BJ (cell line): ENCODE results near the gene SLC9A2. TPM values are rescaled to one million over a fixed set of nuclear protein-coding genes. Genes with fewer than 3 reads are reported as not detected.

Source experiments
- CTCF ChIA-PET: fragments of 350-600 bp; formaldehyde crosslinking; extraction: SDS; loops from one replicate; lab custom pipeline; 2021; ENCODE audit warnings: antibody characterized with exemption, inconsistent platforms; lab: Yijun Ruan, JAX
- POLR2A ChIA-PET: fragments of 300-600 bp; sonication (Branson Sonifier 250); formaldehyde crosslinking; extraction: SDS; loops from one replicate; lab custom pipeline; 2021; ENCODE audit warnings: antibody characterized with exemption; lab: Charles Lee
- DNase-seq: peaks from one replicate; pipeline ENCODE4 v3.0.0-alpha.2; 2011; ENCODE audit warnings: low read depth
- H3K27me3 ChIP-seq: 2 replicates; pipeline ENCODE4 v1.6.0; 2011; ENCODE audit warnings: low read length; ENCODE audit not compliant: control insufficient read depth, insufficient read depth
- H3K36me3 ChIP-seq: 2 replicates; pipeline ENCODE4 v1.5.1; 2011; ENCODE audit warnings: low read length; ENCODE audit not compliant: control insufficient read depth, insufficient read depth
- H3K4me3 ChIP-seq: 2 replicates; pipeline ENCODE4 v1.5.1; 2011; ENCODE audit warnings: low read depth, mild to moderate bottlenecking, control low read depth, low read length
- polyA plus RNA-seq: library from polyadenylated mRNA; depleted of rRNA; stranded (reverse); fragments of >200 nt; gene quantifications from 2 replicates; pipeline ENCODE4 v1.2.3, GENCODE V29; 2011
- TF ChIP-seq, protein P1 (sequence below): IDR thresholded peaks from 2 replicates; pipeline ENCODE4 v1.5.1; 2011; ENCODE audit warnings: low read depth, mild to moderate bottlenecking, control low read depth, inconsistent platforms, low read length, moderate library complexity; ENCODE audit not compliant: insufficient read depth

SLC9A2 gene
- polyA plus RNA-seq, 1 experiment: not detected

DNA sequence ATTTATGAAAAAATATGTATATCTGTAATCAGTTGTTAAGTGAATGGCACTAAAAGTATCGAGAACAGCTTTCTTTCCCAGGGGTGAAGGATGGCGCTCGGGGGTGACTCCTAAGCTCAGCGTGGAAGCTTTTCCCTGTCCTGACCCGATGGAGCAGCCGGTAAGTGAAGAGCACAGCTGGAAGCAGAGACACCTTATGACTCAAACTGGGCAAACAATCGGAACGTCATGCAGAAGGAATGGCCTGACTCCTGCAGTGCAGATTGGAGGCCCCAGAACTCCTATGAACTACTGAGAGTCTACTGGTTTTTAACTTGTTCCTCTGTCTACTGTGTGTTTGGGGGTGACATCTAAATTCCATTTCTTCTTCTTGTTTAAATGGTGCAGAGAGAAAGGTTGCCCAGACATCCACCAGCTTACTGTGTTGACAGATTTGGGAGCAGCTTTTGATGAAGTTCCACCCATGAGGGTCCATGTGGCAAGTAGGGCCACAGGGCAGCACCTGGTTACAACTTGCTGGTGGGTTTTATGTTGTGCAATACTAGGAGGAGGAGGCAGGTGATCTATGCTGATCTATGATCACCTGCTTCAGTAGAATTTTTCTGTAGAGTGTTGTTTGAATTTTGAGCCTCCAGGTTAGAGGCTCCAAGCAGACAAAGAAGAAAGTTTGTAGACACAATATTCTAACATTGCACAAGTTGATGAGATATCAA, 89.7 kb downstream of the SLC9A2 start:
- no peaks in the 10 kb centered on the region for H3K36me3 ChIP-seq
- TF ChIP-seq, protein P1, sequence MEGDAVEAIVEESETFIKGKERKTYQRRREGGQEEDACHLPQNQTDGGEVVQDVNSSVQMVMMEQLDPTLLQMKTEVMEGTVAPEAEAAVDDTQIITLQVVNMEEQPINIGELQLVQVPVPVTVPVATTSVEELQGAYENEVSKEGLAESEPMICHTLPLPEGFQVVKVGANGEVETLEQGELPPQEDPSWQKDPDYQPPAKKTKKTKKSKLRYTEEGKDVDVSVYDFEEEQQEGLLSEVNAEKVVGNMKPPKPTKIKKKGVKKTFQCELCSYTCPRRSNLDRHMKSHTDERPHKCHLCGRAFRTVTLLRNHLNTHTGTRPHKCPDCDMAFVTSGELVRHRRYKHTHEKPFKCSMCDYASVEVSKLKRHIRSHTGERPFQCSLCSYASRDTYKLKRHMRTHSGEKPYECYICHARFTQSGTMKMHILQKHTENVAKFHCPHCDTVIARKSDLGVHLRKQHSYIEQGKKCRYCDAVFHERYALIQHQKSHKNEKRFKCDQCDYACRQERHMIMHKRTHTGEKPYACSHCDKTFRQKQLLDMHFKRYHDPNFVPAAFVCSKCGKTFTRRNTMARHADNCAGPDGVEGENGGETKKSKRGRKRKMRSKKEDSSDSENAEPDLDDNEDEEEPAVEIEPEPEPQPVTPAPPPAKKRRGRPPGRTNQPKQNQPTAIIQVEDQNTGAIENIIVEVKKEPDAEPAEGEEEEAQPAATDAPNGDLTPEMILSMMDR: no peak
- no peak overlapping the region for H3K4me3 ChIP-seq
- CTCF ChIA-PET: no interaction called here
- POLR2A ChIA-PET: no interaction called here
- H3K27me3 ChIP-seq: peaks cover 9% of the 10 kb centered on the region
- DNase-seq: no peak

DNA sequence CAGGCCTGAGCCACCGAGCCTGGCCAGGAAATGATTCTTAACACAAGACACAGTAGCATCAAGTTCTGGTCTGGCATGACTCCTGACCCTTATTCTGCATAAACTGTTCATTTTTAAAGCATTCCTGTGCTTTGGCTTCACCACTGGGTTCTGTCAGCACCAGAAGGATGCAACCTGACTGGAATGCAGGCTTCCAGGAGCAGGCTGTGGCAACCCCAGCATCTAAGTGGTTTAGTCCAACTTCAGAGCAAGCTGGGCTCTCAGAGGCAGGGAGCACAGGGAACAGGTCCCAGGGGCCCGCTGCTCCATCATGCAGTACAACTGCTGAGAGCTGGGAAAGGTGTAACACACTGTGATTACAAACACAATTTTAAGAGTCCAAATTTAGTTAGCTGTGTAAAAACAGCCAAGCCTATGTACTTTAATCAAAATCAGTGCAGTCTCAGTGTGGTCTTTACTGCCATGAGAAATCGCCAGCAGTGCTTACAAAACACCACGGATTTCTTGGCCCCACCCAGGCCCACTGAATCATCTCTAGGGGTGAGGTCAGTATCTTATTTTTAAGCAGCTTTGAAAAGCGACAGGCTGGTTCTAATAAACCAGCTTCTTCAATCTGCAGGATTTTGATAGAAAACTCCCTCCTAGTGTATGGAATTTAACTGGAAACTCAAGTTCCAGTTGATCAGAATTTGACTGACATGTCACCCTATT, 98.1 kb downstream of the SLC9A2 start:
- ChIA-PET CTCF (interaction anchor here (0.8 kb wide), 1 partner anchor 31 kb away, joined by 3 read pairs; no protein-coding TSS in a partner anchor), POLR2A (interaction anchor here (0.6 kb wide), 1 partner anchor 257 kb away, joined by 4 read pairs; no protein-coding TSS in a partner anchor)
- DNase-seq: peak; percentile 14
- Histone ChIP-seq H3K36me3 (peaks cover 6% of the 10 kb centered on the region), H3K4me3 (no peak overlapping the region), H3K27me3 (no peaks in the 10 kb centered on the region)
- TF ChIP-seq, protein P1: no peak

DNA sequence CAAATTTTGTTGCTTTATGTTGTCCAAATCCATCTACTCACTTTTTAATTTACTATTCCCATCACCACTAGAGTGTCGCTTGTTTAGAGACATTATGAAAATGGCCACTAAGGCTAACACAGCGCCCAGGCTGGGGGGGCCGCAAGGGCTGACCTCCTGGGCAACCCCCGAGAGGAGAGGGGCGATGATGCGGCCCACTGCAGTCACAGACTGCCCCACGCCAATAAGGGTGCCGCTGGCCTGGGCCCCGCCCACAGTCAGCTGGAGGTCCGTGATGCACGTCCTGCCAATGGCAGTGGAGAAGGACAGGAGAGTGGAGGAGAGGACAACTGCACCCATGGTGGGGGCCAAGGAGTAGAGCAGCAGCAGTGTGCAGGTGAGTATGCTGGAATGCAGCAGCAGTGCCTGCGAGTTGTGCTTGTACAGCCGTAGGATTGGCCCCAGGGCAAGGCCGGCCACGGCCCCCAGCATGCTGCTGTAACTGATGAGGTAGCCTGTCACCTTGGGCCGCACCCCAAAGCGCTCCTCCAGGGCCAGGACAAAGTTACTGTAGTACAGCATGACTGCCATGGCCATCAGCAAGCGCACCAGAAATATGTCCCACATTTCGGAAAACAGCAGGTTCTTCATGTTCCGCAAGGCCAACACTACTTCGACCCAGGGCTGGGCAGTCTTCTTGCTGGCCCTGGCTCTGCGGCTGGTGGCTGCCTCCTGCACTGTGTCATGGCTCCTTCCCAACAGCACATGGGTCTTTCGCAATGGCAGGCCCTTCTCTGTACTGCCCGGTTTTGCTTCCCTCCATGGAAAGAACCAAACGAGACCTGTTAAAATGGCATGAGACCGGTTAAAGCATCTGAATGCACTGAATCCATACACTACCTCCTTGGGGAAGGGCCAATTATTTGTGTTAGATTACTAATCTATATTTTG, 99.3 kb downstream of the SLC9A2 start:
- CTCF ChIA-PET: no interaction called here
- POLR2A ChIA-PET: no interaction called here

DNA sequence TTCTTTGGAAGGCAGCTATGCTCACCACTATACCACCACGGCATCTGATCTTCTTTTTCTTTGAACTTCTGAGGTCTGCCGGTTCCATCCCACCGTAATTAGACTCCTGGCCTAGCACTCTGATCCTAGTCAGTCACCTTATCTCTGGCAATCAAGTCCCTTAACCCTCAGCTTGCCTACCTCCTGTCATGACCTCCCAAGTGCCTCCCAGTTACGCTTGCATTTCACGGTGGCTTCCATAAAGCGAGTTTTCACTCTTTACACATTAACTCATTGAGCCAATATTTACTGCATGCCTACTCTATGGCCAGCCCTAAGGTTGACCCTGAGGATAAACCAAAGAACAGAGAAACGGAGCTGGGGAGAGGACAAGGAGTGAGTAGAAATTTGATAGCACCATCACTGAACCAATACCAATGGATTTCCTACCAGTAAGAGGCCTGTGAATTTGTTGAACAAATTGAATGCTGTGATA, 104.7 kb downstream of the SLC9A2 start:
- CTCF ChIA-PET: interaction anchor here (0.6 to 1.4 kb wide), 2 partner anchors 11 to 23 kb away, joined by 3 read pairs; no protein-coding TSS in a partner anchor
- DNase-seq: no peak
- POLR2A ChIA-PET: no interaction called here
- H3K4me3 ChIP-seq: no peak overlapping the region
- no peaks in the 10 kb centered on the region for H3K27me3 ChIP-seq
- H3K36me3 ChIP-seq: no peaks in the 10 kb centered on the region
- TF ChIP-seq, protein P1: no peak

More for the DNA sequence above, 99.3 kb downstream of the SLC9A2 start:
- no peak for DNase-seq
- Histone ChIP-seq H3K36me3 (peaks cover 6% of the 10 kb centered on the region), H3K27me3 (no peaks in the 10 kb centered on the region), H3K4me3 (no peak overlapping the region)
- TF ChIP-seq, protein P1: no peak
